ENCODE measurements around the gene ACBD5. TPM values are rescaled to one million over a fixed set of nuclear protein-coding genes. Genes with fewer than 3 reads are reported as not detected.
"Not testable (repeated sequence)": the region's sequence is repeated elsewhere in the genome, so short reads cannot be mapped to it uniquely, and the experiment has no call there.

ACBD5 gene
- total RNA-seq, 2 donors from 2014 or later, result 21.7 to 23.2 TPM

- peaks cover 2 to 4% of the 10 kb centered on the region in 2 donors for H3K36me3 Mint-ChIP-seq (ENCODE audit: insufficient read depth in 2 of 2)
- H3K27me3 Mint-ChIP-seq (ENCODE audit: low read depth), result no peaks in the 10 kb centered on the region
- no peaks in the 10 kb centered on the region for H3K9me3 Mint-ChIP-seq
- ATAC-seq (replicated peaks in 1 of 2) (no peak), DNase-seq (no peak)
- H3K4me1 Mint-ChIP-seq (ENCODE audit: low read depth), result peaks cover 30% of the 10 kb centered on the region
- no peak overlapping the region for H3K4me3 Mint-ChIP-seq
- H3K27ac Mint-ChIP-seq, result no peak overlapping the region
These were observed 6.8 kb upstream of the ACBD5 start for GRCh38 chr10:27247441-27247840.

GRCh38 chr10:27247006-27247405, 6.4 kb upstream of the ACBD5 start:
- Mint-ChIP-seq H3K9me3 (no peaks in the 10 kb centered on the region), H3K4me1 (ENCODE audit: low read depth) (peaks cover 25% of the 10 kb centered on the region), H3K4me3 (no peak overlapping the region), H3K27me3 (ENCODE audit: low read depth) (no peaks in the 10 kb centered on the region), H3K36me3 (ENCODE audit: insufficient read depth in 2 of 2) (peaks cover 2 to 4% of the 10 kb centered on the region in 2 donors), H3K27ac (no peak overlapping the region)
- ATAC-seq (replicated peaks in 1 of 2) (no peak), DNase-seq (no peak)

GRCh38 chr10:27245836-27246235, 5.2 kb upstream of the ACBD5 start:
- Mint-ChIP-seq H3K27ac (no peak overlapping the region), H3K9me3 (no peaks in the 10 kb centered on the region), H3K27me3 (ENCODE audit: low read depth) (no peaks in the 10 kb centered on the region), H3K4me1 (ENCODE audit: low read depth) (peaks cover 33% of the 10 kb centered on the region), H3K4me3 (no peak overlapping the region), H3K36me3 (ENCODE audit: insufficient read depth in 2 of 2) (peaks cover 2 to 4% of the 10 kb centered on the region in 2 donors)
- ATAC-seq (replicated peaks in 1 of 2), result no peak
- no peak for DNase-seq

- no peak for DNase-seq
- Mint-ChIP-seq H3K27ac (no peak overlapping the region), H3K4me1 (ENCODE audit: low read depth) (peaks cover 33% of the 10 kb centered on the region), H3K36me3 (ENCODE audit: insufficient read depth in 2 of 2) (peaks cover 2 to 7% of the 10 kb centered on the region in 2 donors), H3K4me3 (no peak overlapping the region), H3K9me3 (no peaks in the 10 kb centered on the region), H3K27me3 (ENCODE audit: low read depth) (no peaks in the 10 kb centered on the region)
- ATAC-seq (replicated peaks in 1 of 2), result no peak
These were observed 4.4 kb upstream of the ACBD5 start for GRCh38 chr10:27244976-27245375.

GRCh38 chr10:27242951-27243551, 2.5 kb upstream of the ACBD5 start:
- Mint-ChIP-seq H3K27ac (peak overlapping the region; percentile 97), H3K27me3 (ENCODE audit: low read depth) (no peaks in the 10 kb centered on the region), H3K4me3 (peak overlapping the region; percentile 92 to 97), H3K36me3 (ENCODE audit: insufficient read depth in 2 of 2) (peaks cover 2 to 7% of the 10 kb centered on the region in 2 donors), H3K9me3 (no peaks in the 10 kb centered on the region), H3K4me1 (ENCODE audit: low read depth) (peaks cover 47% of the 10 kb centered on the region)
- peak; percentile 61 to 78 for DNase-seq
- ATAC-seq (replicated peaks in 1 of 2), result peak; percentile 38 to 49

GRCh38 chr10:27242473-27242950, 1.9 kb upstream of the ACBD5 start:
- Mint-ChIP-seq H3K27ac (peak overlapping the region; percentile 97), H3K9me3 (no peaks in the 10 kb centered on the region), H3K4me3 (peak overlapping the region; percentile 92 to 97), H3K4me1 (ENCODE audit: low read depth) (peaks cover 49% of the 10 kb centered on the region), H3K36me3 (ENCODE audit: insufficient read depth in 2 of 2) (peaks cover 2 to 7% of the 10 kb centered on the region in 2 donors), H3K27me3 (ENCODE audit: low read depth) (no peaks in the 10 kb centered on the region)
- no peak for ATAC-seq (replicated peaks in 1 of 2)
- no peak for DNase-seq

- Mint-ChIP-seq H3K36me3 (ENCODE audit: insufficient read depth in 2 of 2) (peaks cover 2 to 7% of the 10 kb centered on the region in 2 donors), H3K4me1 (ENCODE audit: low read depth) (peaks cover 49% of the 10 kb centered on the region), H3K27ac (peak overlapping the region; percentile 97), H3K27me3 (ENCODE audit: low read depth) (no peaks in the 10 kb centered on the region), H3K4me3 (peak overlapping the region; percentile 92 to 97), H3K9me3 (no peaks in the 10 kb centered on the region)
- DNase-seq (peak; percentile 90 to 93), ATAC-seq (replicated peaks in 1 of 2) (peak; percentile 77 to 82)
These were observed 1.3 kb upstream of the ACBD5 start for GRCh38 chr10:27241652-27242472.

GRCh38 chr10:27241010-27241651, 534 bp upstream of the ACBD5 start:
- H3K36me3 Mint-ChIP-seq (ENCODE audit: insufficient read depth in 2 of 2), result peaks cover 2 to 7% of the 10 kb centered on the region in 2 donors
- H3K27ac Mint-ChIP-seq, result peak overlapping the region; percentile 97
- peak; percentile 26 to 58 for DNase-seq

GRCh38 chr10:27237531-27237930, 3.1 kb downstream of the ACBD5 start:
- H3K27me3 Mint-ChIP-seq (ENCODE audit: low read depth); DNase-seq; ATAC-seq (replicated peaks in 1 of 2); H3K36me3 Mint-ChIP-seq (ENCODE audit: insufficient read depth in 2 of 2); H3K9me3 Mint-ChIP-seq; H3K4me3 Mint-ChIP-seq; H3K27ac Mint-ChIP-seq: not testable (repeated sequence)
- peaks cover 24% of the 10 kb centered on the region for H3K4me1 Mint-ChIP-seq (ENCODE audit: low read depth)

More at GRCh38 chr10:27241010-27241651, 534 bp upstream of the ACBD5 start:
- Mint-ChIP-seq H3K4me3 (peak overlapping the region; percentile 92 to 97), H3K4me1 (ENCODE audit: low read depth) (peaks cover 49% of the 10 kb centered on the region), H3K9me3 (no peaks in the 10 kb centered on the region), H3K27me3 (ENCODE audit: low read depth) (no peaks in the 10 kb centered on the region)
- ATAC-seq (replicated peaks in 1 of 2), result peak; percentile 16 to 22

GRCh38 chr10:27236589-27237128, 3.9 kb downstream of the ACBD5 start:
- not testable (repeated sequence) for H3K4me3 Mint-ChIP-seq; H3K27me3 Mint-ChIP-seq (ENCODE audit: low read depth); H3K9me3 Mint-ChIP-seq; H3K36me3 Mint-ChIP-seq (ENCODE audit: insufficient read depth in 2 of 2); H3K27ac Mint-ChIP-seq; ATAC-seq (replicated peaks in 1 of 2); DNase-seq
- H3K4me1 Mint-ChIP-seq (ENCODE audit: low read depth), result peaks cover 24% of the 10 kb centered on the region

GRCh38 chr10:27235706-27236105, 4.9 kb downstream of the ACBD5 start:
- Mint-ChIP-seq H3K36me3 (ENCODE audit: insufficient read depth in 2 of 2) (peaks cover 5% of the 10 kb centered on the region in 2 donors), H3K27ac (no peak overlapping the region), H3K4me3 (no peak overlapping the region), H3K4me1 (ENCODE audit: low read depth) (peaks cover 16% of the 10 kb centered on the region), H3K9me3 (no peaks in the 10 kb centered on the region), H3K27me3 (ENCODE audit: low read depth) (no peaks in the 10 kb centered on the region)
- DNase-seq (no peak), ATAC-seq (replicated peaks in 1 of 2) (no peak)

GRCh38 chr10:27230022-27230421, 10.6 kb downstream of the ACBD5 start:
- Mint-ChIP-seq H3K4me1 (ENCODE audit: low read depth) (peaks cover 8% of the 10 kb centered on the region), H3K4me3 (no peak overlapping the region), H3K27me3 (ENCODE audit: low read depth) (no peaks in the 10 kb centered on the region), H3K36me3 (ENCODE audit: insufficient read depth in 2 of 2) (peaks cover 2 to 8% of the 10 kb centered on the region in 2 donors), H3K9me3 (no peaks in the 10 kb centered on the region), H3K27ac (no peak overlapping the region)
- DNase-seq (no peak), ATAC-seq (replicated peaks in 1 of 2) (no peak)

Measured in activated T-cell treated with anti-CD3 and anti-CD28 coated beads, Interleukin-2, amount 50 U/mL, for 72 hours (primary cell).